ENCODE measurements around the gene HLA-DQA2.

DNA sequence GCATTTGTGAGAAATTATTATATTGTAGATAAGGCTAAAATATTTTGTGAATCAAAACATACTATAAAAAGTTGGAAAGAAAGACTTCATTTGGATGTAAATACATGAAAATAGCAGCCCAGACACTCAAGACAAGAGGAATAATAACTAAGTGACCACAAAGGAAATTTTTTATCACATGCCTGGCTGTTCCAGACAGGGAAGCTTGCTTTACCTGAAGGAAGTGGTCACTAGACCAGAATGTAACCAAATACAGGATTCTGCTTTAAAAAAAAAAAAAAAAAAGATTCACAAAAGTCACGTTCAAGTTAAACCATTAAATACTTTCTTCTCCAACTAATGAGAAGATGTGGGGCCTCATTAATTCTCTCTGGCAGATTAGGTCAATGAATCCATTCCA is 31.5 kb downstream of the HLA-DQA2 start:
- TF ChIP-seq EZH2 (IDR thresholded peaks at IDR 0.05; ENCODE audit: borderline replicate concordance, insufficient read depth, low read length, poor library complexity, severe bottlenecking) (no peak), MXI1 (conservative IDR thresholded peaks at IDR 0.05; ENCODE audit: poor library complexity, severe bottlenecking) (no peak)
- TF ChIP-seq, protein P1, sequence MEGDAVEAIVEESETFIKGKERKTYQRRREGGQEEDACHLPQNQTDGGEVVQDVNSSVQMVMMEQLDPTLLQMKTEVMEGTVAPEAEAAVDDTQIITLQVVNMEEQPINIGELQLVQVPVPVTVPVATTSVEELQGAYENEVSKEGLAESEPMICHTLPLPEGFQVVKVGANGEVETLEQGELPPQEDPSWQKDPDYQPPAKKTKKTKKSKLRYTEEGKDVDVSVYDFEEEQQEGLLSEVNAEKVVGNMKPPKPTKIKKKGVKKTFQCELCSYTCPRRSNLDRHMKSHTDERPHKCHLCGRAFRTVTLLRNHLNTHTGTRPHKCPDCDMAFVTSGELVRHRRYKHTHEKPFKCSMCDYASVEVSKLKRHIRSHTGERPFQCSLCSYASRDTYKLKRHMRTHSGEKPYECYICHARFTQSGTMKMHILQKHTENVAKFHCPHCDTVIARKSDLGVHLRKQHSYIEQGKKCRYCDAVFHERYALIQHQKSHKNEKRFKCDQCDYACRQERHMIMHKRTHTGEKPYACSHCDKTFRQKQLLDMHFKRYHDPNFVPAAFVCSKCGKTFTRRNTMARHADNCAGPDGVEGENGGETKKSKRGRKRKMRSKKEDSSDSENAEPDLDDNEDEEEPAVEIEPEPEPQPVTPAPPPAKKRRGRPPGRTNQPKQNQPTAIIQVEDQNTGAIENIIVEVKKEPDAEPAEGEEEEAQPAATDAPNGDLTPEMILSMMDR (IDR thresholded peaks at IDR 0.05; ENCODE audit: poor library complexity, severe bottlenecking): no peak
- TF ChIP-seq, protein P2, sequence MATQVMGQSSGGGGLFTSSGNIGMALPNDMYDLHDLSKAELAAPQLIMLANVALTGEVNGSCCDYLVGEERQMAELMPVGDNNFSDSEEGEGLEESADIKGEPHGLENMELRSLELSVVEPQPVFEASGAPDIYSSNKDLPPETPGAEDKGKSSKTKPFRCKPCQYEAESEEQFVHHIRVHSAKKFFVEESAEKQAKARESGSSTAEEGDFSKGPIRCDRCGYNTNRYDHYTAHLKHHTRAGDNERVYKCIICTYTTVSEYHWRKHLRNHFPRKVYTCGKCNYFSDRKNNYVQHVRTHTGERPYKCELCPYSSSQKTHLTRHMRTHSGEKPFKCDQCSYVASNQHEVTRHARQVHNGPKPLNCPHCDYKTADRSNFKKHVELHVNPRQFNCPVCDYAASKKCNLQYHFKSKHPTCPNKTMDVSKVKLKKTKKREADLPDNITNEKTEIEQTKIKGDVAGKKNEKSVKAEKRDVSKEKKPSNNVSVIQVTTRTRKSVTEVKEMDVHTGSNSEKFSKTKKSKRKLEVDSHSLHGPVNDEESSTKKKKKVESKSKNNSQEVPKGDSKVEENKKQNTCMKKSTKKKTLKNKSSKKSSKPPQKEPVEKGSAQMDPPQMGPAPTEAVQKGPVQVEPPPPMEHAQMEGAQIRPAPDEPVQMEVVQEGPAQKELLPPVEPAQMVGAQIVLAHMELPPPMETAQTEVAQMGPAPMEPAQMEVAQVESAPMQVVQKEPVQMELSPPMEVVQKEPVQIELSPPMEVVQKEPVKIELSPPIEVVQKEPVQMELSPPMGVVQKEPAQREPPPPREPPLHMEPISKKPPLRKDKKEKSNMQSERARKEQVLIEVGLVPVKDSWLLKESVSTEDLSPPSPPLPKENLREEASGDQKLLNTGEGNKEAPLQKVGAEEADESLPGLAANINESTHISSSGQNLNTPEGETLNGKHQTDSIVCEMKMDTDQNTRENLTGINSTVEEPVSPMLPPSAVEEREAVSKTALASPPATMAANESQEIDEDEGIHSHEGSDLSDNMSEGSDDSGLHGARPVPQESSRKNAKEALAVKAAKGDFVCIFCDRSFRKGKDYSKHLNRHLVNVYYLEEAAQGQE (IDR thresholded peaks at IDR 0.05; ENCODE audit: borderline replicate concordance): no peak
